Measurements from ENCODE around the gene HS2ST1. TPM values are rescaled to one million over a fixed set of nuclear protein-coding genes. Genes with fewer than 3 reads are reported as not detected.

HS2ST1 gene
- 15.3 and 27.8 TPM in 2 replicates for total RNA-seq

DNA sequence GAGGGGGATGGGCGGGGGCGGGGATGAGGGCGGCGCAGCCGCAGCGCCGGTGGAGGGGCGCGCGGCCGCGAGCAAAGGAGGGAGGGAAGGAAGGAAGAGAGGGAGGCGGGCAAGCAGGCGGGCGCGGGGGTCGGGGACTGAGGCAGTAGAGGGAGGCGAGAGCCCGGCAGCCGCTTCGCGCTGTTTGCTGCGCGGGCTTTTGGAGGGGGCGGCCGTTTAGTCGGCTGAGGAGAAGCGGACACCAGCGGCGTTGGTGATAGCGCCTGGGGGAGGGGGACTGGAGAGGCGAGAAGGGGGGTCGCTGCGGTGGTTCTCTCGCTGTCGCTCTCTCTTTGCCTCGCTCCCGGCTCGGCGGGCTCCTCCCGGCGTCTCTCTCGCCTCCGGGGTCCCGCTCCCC, at the start of gene HS2ST1:
HS2ST1 (plus strand) TSS at position 35 of the 397 bp plus-strand sequence.

DNA sequence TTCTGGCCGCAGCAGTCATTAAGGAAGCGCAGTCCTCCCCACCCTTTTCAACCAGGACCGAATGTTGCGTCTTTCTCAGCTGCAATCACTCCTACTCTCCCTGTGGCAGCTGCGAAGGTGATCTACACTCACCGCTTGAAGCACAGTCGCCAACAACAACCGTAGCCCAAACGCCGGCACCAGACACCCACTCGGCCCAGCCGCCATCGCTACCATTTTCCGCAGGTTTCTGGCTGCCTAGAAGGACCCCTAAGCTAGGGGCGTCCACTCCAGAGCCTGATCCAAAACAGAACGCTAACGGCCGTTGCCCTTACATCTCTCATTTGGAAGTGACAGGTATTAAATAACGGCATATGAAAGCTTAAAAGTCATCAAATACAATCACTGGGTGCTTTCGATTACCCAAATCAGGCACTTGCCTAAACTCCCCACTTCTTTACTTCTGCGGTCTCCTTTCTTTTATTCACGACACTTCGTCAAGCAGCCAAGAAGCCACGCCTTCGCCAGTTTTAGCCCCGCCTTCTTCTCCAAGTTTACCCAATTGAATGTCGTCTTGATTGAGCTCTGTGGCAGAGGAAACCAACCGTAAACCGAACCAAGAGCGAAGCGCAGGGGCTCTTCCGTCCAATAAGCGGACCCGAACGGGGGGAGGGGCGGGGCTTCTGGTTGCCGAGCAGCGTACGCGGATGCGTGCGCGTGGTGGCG, 387 bp upstream of the HS2ST1 start, which contains the start of gene SELENOF:
SELENOF (minus strand) TSS at position 231 of the 705 bp plus-strand sequence; CDS start at position 216, 15 bp downstream.

Other genes with a start within 250 kb of the HS2ST1 start
- 38.8 and 40.1 TPM in 2 replicates for gene SH3GLB1, start 210.1 kb upstream of the HS2ST1 start, total RNA-seq
- gene SELENOF, start 509 bp upstream of the HS2ST1 start, total RNA-seq: 189 and 214 TPM in 2 replicates

Measured in epithelial cell of alveolus of lung (primary cell).